KG1 (cell line): ENCODE data around the gene PRRG2.
A peak's percentile ranks its signal among the peaks of the same experiment; 100 is the strongest.

ENCODE experiments used
- DNase-seq: peaks from one replicate; lab custom pipeline; 2025; lab: John Stamatoyannopoulos, UW

PRRG2 gene

DNA sequence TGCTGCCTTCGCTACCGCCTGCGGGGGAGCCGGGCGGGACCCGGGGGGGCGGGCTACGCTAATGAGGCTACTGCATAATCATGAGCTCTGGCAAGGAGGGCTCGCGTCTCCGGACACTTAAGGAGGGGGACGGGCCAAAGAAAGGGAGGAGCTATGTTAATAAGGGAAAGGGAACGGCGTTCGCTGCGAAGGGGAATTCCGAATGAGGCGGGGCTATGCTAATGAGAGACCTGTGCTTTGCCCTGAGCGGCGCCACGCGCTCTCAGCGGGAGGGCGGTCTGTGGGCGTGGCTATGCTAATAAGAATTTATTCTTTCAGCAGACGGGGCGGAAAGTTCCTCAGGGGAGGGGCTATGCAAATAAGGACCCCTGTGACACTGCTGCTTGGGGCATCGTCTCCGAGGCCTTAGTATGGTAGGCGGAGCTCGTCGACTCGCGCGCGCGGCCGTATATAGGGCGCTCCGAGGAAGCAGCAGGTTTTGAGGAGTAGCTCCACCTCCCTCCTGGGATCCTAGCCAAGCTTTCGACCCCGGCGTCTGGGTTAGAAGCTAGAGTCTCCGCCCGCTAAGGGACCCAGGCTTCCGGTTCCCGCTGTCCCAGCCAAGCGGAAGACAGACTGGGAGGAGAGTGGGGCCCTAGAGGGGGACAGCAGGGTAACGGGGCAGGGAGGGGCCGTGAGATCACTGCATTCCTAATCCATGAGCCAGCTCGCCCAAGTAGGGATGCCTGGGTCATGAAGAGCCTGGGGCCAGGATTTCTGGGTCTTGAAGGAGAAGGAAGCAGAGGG lies 59.2 kb downstream of the PRRG2 start, which contains the start of gene RRAS:
TSS of gene RRAS (minus strand) at position 31 of the 786 bp plus-strand sequence. CDS start 45 bp downstream, outside the sequence.
- DNase-seq: peak; percentile 99
